WERI-Rb-1 (cell line): ENCODE data around the gene SMO.

Experiments used
- DNase-seq: peaks from one replicate; pipeline ENCODE4 v3.0.0-alpha.2; 2020
- H3K27ac ChIP-seq: fragments of 250-450 bp; sonication (Bioruptor Pico); 2 replicates; pipeline ENCODE4 v1.5.1; 2020; ENCODE audit warnings: mild to moderate bottlenecking, moderate library complexity
- H3K27me3 ChIP-seq: fragments of 250-450 bp; sonication (Bioruptor Pico); 2 replicates; pipeline ENCODE4 v1.5.1; 2021; ENCODE audit warnings: mild to moderate bottlenecking, low read depth, moderate library complexity; ENCODE audit not compliant: insufficient read depth, severe bottlenecking
- H3K36me3 ChIP-seq: fragments of 250-450 bp; sonication (Bioruptor Pico); 2 replicates; pipeline ENCODE4 v1.5.1; 2020; ENCODE audit warnings: mild to moderate bottlenecking, moderate library complexity
- H3K4me3 ChIP-seq: 2 replicates; pipeline ENCODE4 v1.5.1; 2011; ENCODE audit warnings: low read depth, mild to moderate bottlenecking, control low read depth, low read length
- H3K9me3 ChIP-seq: fragments of 250-450 bp; sonication (Bioruptor Pico); 2 replicates; pipeline ENCODE4 v1.5.1; 2021; ENCODE audit warnings: mild to moderate bottlenecking, moderate library complexity; ENCODE audit not compliant: severe bottlenecking
- TF ChIP-seq, protein P1 (sequence below): IDR thresholded peaks from 2 replicates; pipeline ENCODE4 v1.5.1; 2011; ENCODE audit warnings: low read depth, mild to moderate bottlenecking, control low read depth, inconsistent platforms, low read length

SMO gene

DNA sequence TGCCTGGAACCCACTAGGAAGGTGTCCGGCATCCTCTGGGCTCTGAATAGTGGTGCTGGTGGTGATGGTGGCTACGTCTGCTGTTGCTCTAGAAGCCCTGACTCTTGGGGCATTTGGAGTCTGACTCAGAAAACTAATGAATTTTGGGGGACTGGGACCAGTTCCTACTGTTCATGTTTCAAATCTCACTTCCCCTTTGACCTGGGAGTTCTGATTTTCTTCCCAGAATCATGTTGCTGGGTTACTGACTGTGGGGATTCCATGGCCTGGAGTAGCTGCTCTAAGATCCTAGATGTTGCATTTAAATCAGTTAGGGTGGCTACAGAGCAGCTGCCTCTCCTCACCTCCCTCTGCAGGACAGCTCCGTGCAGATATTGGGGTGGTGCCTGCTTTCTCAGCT lies 40.7 kb upstream of the SMO start:
- H3K9me3 ChIP-seq = no peaks in the 10 kb centered on the region
- no peak for DNase-seq
- no peak overlapping the region for H3K27ac ChIP-seq
- H3K27me3 ChIP-seq = no peaks in the 10 kb centered on the region
- H3K4me3 ChIP-seq = no peak overlapping the region
- H3K36me3 ChIP-seq = no peaks in the 10 kb centered on the region; the same call in 1 of the 2 replicates
- TF ChIP-seq, protein P1, sequence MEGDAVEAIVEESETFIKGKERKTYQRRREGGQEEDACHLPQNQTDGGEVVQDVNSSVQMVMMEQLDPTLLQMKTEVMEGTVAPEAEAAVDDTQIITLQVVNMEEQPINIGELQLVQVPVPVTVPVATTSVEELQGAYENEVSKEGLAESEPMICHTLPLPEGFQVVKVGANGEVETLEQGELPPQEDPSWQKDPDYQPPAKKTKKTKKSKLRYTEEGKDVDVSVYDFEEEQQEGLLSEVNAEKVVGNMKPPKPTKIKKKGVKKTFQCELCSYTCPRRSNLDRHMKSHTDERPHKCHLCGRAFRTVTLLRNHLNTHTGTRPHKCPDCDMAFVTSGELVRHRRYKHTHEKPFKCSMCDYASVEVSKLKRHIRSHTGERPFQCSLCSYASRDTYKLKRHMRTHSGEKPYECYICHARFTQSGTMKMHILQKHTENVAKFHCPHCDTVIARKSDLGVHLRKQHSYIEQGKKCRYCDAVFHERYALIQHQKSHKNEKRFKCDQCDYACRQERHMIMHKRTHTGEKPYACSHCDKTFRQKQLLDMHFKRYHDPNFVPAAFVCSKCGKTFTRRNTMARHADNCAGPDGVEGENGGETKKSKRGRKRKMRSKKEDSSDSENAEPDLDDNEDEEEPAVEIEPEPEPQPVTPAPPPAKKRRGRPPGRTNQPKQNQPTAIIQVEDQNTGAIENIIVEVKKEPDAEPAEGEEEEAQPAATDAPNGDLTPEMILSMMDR = no peak

DNA sequence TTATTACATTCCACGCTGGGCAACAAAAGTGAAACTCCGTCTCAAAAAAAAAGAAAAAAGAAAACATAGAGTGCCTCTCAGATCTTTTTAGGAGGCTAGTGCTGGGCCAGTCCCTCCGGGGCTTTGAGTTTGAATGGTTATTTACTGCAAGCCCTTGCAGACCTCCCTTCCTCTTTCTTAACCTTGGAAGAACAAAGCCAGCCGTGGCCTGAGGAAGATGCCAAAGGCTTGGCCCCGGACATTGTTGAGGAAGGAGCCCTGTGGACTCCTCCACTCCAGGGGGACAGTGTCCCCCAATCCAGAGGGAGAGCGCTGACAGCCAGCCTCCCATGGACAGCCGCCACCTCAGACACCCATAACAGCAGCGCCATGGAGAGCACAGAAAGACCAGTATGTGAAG lies 38.9 kb upstream of the SMO start:
- no peak overlapping the region for H3K4me3 ChIP-seq
- H3K9me3 ChIP-seq = no peaks in the 10 kb centered on the region
- H3K27me3 ChIP-seq = no peaks in the 10 kb centered on the region
- H3K27ac ChIP-seq = no peak overlapping the region
- no peak for DNase-seq
- TF ChIP-seq, protein P1 = no peak
- H3K36me3 ChIP-seq = no peaks in the 10 kb centered on the region; the same call in 1 of the 2 replicates

DNA sequence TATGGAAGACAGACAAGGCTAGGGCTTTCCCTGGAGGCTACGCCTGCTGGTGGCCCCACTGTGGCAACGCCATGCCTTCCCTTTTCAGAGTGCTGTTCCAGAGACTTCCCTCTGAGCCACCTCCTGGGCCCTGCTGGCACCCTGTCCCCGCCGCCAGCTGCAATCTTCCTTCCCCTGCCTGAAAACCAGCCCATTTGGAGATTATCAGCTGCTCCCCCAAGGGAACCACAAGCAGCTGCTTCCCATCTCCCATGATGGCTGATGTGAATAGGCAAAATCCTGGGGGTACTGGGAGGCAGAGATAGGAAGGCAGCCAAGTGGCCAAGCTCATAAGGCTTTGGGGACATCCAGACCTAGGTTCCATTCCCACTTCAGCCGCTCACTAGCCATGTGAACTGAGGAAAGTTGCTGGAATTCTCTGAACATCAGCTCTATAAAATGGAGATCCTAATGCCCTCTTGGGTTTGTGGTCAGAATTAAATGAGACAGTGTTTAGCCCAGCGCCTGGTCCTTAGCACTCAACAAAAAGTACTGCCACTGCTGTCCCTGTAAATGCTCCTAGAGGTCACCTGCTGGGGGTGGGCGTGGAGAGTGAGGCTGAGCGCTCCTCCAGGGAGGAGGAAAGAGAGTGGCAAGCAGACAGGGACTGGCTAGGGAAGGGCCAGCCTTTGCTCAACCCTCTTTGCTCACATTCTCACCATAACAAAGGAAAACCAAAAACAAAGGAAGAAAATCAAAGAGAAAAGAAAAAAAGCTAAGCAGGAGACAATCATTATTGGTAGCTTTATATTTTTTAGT lies 38.0 kb upstream of the SMO start:
- no peak overlapping the region for H3K27ac ChIP-seq
- no peaks in the 10 kb centered on the region for H3K27me3 ChIP-seq
- H3K4me3 ChIP-seq = no peak overlapping the region
- TF ChIP-seq, protein P1 = no peak
- no peak for DNase-seq
- no peaks in the 10 kb centered on the region for H3K9me3 ChIP-seq
- no peaks in the 10 kb centered on the region; the same call in 1 of the 2 replicates for H3K36me3 ChIP-seq

DNA sequence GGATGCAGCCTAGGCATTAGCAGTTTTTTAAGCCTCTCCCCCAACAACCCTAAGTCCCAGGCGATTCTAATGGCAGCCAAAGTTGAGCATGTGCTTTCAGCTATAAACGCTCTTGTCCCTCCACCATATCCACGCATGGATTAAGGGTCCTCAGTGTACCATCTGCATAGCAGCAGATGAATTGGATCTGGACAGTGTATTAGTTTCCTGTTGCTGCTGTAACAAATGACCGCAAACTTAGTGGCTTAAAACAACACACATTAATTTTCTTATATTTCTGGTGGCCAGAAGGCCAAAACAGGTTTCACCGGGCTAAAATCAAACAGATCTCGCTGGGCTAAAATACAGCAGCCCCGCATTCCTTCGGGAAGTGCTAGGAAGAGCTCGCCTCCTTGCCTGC lies 30.8 kb upstream of the SMO start:
- Histone ChIP-seq H3K9me3 (no peaks in the 10 kb centered on the region), H3K27ac (no peak overlapping the region), H3K4me3 (no peak overlapping the region), H3K36me3 (no peaks in the 10 kb centered on the region; the same call in 1 of the 2 replicates), H3K27me3 (no peaks in the 10 kb centered on the region)
- TF ChIP-seq, protein P1 = no peak
- no peak for DNase-seq

DNA sequence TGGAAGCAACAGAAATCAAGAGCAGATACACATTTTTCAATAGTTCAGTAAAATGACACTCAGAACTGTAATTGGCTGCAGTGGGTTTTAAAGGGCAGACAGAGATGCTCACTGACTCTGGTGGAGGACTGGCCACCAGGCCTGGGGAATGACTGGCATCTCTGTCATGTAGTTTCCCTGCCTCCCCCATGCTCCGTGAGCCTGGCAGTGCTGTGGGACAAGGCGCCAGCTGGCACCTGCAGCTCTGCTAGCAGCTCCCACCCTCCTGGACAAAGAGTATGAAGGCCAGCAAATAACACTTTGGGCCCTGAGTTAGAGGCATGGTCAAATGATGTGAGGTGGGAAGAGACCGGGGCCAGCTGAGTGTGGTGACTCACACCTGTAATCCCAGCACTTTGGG lies 28.9 kb upstream of the SMO start:
- TF ChIP-seq, protein P1 = no peak
- Histone ChIP-seq H3K27ac (no peak overlapping the region), H3K36me3 (peaks cover 4% of the 10 kb centered on the region; the same call in 1 of the 2 replicates), H3K27me3 (no peaks in the 10 kb centered on the region), H3K4me3 (no peak overlapping the region), H3K9me3 (no peaks in the 10 kb centered on the region)
- DNase-seq = no peak
